ENCODE data around the gene GALNT12.

GRCh38 chr9:98830554-98830953 lies 23.1 kb downstream of the GALNT12 start:
- TF ChIP-seq CTCF (IDR thresholded peaks at IDR 0.05), result no peak
- no peak for TF ChIP-seq EZH2 (IDR thresholded peaks at IDR 0.05; ENCODE audit: borderline replicate concordance, insufficient read depth, low read depth, low read length, poor library complexity, severe bottlenecking)
